NB4 (cell line): ENCODE data around the gene ROBO1.

Source experiments
- POLR2A ChIP-seq: IDR thresholded peaks from 2 replicates; pipeline ENCODE4 v1.6.1; 2011; ENCODE audit warnings: mild to moderate bottlenecking; ENCODE audit not compliant: insufficient read length; ENCODE audit errors: extremely low read depth
- TF ChIP-seq, protein P1 (sequence below): IDR thresholded peaks from 2 replicates; pipeline ENCODE4 v1.6.1; 2011; ENCODE audit warnings: low read depth, low read length
- TF ChIP-seq, protein P2 (sequence below): IDR thresholded peaks from one replicate; pipeline ENCODE4 v1.5.1; 2012; ENCODE audit warnings: low read depth, low read length

DNA sequence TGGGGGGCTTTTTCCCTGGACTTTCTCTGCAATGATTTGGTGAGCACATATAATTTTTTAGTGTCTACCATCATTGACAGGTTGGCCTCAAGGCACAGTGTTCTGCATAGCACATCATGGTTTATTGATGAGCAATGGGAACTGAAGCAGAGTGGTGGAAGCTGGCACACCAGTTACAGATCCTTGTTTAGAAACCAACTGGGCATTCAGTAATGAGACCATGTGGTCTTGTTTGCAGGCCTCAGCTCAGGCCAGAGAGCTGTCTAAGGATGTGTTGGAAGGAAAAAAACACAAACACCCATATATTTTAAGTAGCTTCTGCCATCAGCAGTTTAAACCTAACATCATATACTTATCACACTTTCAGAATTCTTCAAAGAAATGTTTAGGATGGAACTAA lies 610.6 kb downstream of the ROBO1 start:
- TF ChIP-seq, protein P1, sequence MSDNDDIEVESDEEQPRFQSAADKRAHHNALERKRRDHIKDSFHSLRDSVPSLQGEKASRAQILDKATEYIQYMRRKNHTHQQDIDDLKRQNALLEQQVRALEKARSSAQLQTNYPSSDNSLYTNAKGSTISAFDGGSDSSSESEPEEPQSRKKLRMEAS: no peak
- TF ChIP-seq POLR2A: no peak
- TF ChIP-seq, protein P2, sequence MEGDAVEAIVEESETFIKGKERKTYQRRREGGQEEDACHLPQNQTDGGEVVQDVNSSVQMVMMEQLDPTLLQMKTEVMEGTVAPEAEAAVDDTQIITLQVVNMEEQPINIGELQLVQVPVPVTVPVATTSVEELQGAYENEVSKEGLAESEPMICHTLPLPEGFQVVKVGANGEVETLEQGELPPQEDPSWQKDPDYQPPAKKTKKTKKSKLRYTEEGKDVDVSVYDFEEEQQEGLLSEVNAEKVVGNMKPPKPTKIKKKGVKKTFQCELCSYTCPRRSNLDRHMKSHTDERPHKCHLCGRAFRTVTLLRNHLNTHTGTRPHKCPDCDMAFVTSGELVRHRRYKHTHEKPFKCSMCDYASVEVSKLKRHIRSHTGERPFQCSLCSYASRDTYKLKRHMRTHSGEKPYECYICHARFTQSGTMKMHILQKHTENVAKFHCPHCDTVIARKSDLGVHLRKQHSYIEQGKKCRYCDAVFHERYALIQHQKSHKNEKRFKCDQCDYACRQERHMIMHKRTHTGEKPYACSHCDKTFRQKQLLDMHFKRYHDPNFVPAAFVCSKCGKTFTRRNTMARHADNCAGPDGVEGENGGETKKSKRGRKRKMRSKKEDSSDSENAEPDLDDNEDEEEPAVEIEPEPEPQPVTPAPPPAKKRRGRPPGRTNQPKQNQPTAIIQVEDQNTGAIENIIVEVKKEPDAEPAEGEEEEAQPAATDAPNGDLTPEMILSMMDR: no peak
